OCI-LY7 (cell line): ENCODE data around the gene SFSWAP.

Source experiments
- EZH2phosphoT487 ChIP-seq: fragments of 200-600 bp; sonication (generic); IDR thresholded peaks from 2 replicates; pipeline ENCODE4 v1.6.1; 2018; ENCODE audit warnings: low read depth, borderline replicate concordance, mild to moderate bottlenecking, mixed run types, antibody characterized with exemption, low read length, moderate library complexity, mixed read lengths
- TF ChIP-seq, protein P1 (sequence below): fragments of 200-600 bp; sonication (generic); conservative IDR thresholded peaks from 2 replicates; pipeline ENCODE4 v1.5.1; 2014; ENCODE audit warnings: mild to moderate bottlenecking, antibody characterized with exemption, low read length, moderate library complexity, mixed read lengths

DNA sequence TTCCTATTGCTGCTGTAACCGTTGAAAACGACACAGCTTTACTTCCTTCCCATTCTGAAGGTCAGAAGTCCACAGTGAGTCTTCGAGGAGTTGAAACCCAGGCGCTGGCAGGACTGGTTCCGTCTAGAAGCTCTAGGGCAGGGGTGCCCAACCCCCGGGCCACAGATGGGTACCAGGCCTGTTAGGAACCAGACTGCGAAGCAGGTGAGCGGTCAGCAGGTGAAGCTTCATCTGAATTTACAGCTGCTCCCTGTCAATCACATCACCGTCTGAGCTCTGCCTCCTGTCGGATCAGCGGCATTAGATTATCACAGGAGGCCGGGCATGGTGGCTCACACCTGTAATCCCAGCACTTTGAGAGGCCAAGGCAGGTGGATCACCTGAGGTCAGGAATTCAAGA lies 12.6 kb upstream of the SFSWAP start:
- TF ChIP-seq, protein P1, sequence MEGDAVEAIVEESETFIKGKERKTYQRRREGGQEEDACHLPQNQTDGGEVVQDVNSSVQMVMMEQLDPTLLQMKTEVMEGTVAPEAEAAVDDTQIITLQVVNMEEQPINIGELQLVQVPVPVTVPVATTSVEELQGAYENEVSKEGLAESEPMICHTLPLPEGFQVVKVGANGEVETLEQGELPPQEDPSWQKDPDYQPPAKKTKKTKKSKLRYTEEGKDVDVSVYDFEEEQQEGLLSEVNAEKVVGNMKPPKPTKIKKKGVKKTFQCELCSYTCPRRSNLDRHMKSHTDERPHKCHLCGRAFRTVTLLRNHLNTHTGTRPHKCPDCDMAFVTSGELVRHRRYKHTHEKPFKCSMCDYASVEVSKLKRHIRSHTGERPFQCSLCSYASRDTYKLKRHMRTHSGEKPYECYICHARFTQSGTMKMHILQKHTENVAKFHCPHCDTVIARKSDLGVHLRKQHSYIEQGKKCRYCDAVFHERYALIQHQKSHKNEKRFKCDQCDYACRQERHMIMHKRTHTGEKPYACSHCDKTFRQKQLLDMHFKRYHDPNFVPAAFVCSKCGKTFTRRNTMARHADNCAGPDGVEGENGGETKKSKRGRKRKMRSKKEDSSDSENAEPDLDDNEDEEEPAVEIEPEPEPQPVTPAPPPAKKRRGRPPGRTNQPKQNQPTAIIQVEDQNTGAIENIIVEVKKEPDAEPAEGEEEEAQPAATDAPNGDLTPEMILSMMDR = no peak
- no peak for TF ChIP-seq EZH2phosphoT487
